GM12878 (cell line): ENCODE measurements around the gene ZNF679. TPM values are rescaled to one million over a fixed set of nuclear protein-coding genes. Genes with fewer than 3 reads are reported as not detected.

ENCODE experiments used
- ATAC-seq: fragments of 200-7000 bp; cut with Tn5 transposase; 3 replicates; pipeline ENCODE4 v1.9.1; 2020; ENCODE audit warnings: mild to moderate bottlenecking, moderate library complexity
- BruUV-seq: library from RNA; stranded (reverse); fragments of 400-500 nt; replicated peaks from 2 replicates; lab custom pipeline; 2021; lab: Mats Ljungman, UMichigan
- CTCF ChIA-PET: fragments of 300-600 bp; sonication (Branson Sonifier 250); formaldehyde crosslinking; extraction: SDS; loops from one replicate; lab custom pipeline; 2021; ENCODE audit warnings: inconsistent platforms; lab: Yijun Ruan, JAX
- POLR2A ChIA-PET: fragments of 350-600 bp; formaldehyde crosslinking; extraction: SDS; loops from one replicate; lab custom pipeline; 2021; ENCODE audit warnings: inconsistent platforms; lab: Charles Lee
- RAD21 ChIA-PET: fragments of 300-600 bp; sonication (Branson Sonifier 250); formaldehyde crosslinking; loops from one replicate; lab custom pipeline; 2023; ENCODE audit warnings: antibody characterized with exemption; ENCODE audit not compliant: unreplicated experiment; lab: Charles Lee
- SMC1A ChIA-PET: fragments of 300-600 bp; sonication (Branson Sonifier 250); formaldehyde crosslinking; loops from one replicate; lab custom pipeline; 2023; ENCODE audit not compliant: unreplicated experiment, uncharacterized antibody; lab: Charles Lee
- DNase-seq: peaks from one replicate; pipeline ENCODE4 v3.0.0-alpha.2; 2011; ENCODE audit warnings: low read depth, low spot score
- FAIRE-seq: peaks from 3 replicates; lab custom pipeline; 2011; peaks lifted over from hg19 to GRCh38; lab: Jason Lieb, UNC
- H2AFZ ChIP-seq: 2 replicates; pipeline ENCODE4 v1.6.0; 2011; ENCODE audit warnings: low read depth, low read length, control low read depth; ENCODE audit not compliant: control insufficient read depth
- H3K27ac ChIP-seq: 2 replicates; pipeline ENCODE4 v1.5.1; 2011; ENCODE audit warnings: control low read depth; ENCODE audit not compliant: control insufficient read depth, insufficient read depth
- H3K27me3 ChIP-seq, 2 experiments: replicated peaks in 1 of 2; 2 replicates each; pipeline versions ENCODE4 v1.6.0 to v1.6.1; 2011; ENCODE audit warnings: low read length in 1 of 2; ENCODE audit not compliant: control insufficient read depth in 2 of 2, insufficient read depth in 2 of 2
- H3K36me3 ChIP-seq, 2 experiments: 2 replicates each; pipeline ENCODE4 v1.5.1; 2011; ENCODE audit warnings: low read length in 1 of 2; ENCODE audit not compliant: control insufficient read depth in 2 of 2, insufficient read depth in 2 of 2
- H3K4me1 ChIP-seq: 2 replicates; pipeline ENCODE4 v1.6.1; 2011; ENCODE audit warnings: mild to moderate bottlenecking, low read length, moderate library complexity, mixed read lengths; ENCODE audit not compliant: control insufficient read depth, insufficient read depth
- H3K4me2 ChIP-seq: 2 replicates; pipeline ENCODE4 v1.6.0; 2011; ENCODE audit warnings: control low read depth; ENCODE audit not compliant: control insufficient read depth, insufficient read depth
- H3K4me3 ChIP-seq: fragments of 200-600 bp; sonication (generic); 2 replicates; pipeline ENCODE4 v1.5.1; 2016
- H3K79me2 ChIP-seq: 2 replicates; pipeline ENCODE4 v1.6.0; 2011; ENCODE audit warnings: low read length; ENCODE audit not compliant: control insufficient read depth, insufficient read depth
- H3K9ac ChIP-seq: 2 replicates; pipeline ENCODE4 v1.8.0; 2011; ENCODE audit warnings: low read length, control low read depth, mixed read lengths; ENCODE audit not compliant: control insufficient read depth, insufficient read depth
- H3K9me3 ChIP-seq: replicated peaks from 3 replicates; pipeline ENCODE4 v1.5.1; 2011; ENCODE audit warnings: mild to moderate bottlenecking, low read length; ENCODE audit not compliant: control insufficient read depth, insufficient read depth
- H4K20me1 ChIP-seq: 2 replicates; pipeline ENCODE4 v1.6.0; 2011; ENCODE audit not compliant: control insufficient read depth, insufficient read depth
- CREB1 ChIP-seq: IDR thresholded peaks from 2 replicates; pipeline ENCODE4 v1.6.1; 2012; ENCODE audit warnings: low read depth, mild to moderate bottlenecking, inconsistent platforms
- NFIC ChIP-seq: IDR thresholded peaks from 2 replicates; pipeline ENCODE4 v1.6.1; 2012; ENCODE audit warnings: low read depth, mild to moderate bottlenecking, inconsistent platforms, low read length, moderate library complexity
- NFXL1 ChIP-seq: fragments of 450-650 bp; IDR thresholded peaks from 2 replicates; pipeline ENCODE4 v1.6.1; 2017; ENCODE audit warnings: antibody characterized with exemption, mild to moderate bottlenecking, borderline replicate concordance
- SMAD1 ChIP-seq: fragments of 450-650 bp; IDR thresholded peaks from 2 replicates; pipeline ENCODE4 v1.6.1; 2018; ENCODE audit warnings: mild to moderate bottlenecking, low read depth; ENCODE audit not compliant: partially characterized antibody
- ZBTB40 ChIP-seq: fragments of 450-650 bp; IDR thresholded peaks from 2 replicates; pipeline ENCODE4 v1.6.1; 2016; ENCODE audit warnings: mild to moderate bottlenecking, moderate library complexity, borderline replicate concordance
- ZNF217 ChIP-seq: fragments of 450-650 bp; IDR thresholded peaks from 2 replicates; pipeline ENCODE4 v1.6.1; 2017; ENCODE audit warnings: antibody characterized with exemption, mild to moderate bottlenecking
- WGBS: methylation state at CpG from one replicate; pipeline ENCODE4 v1.1.6; 2016; ENCODE audit warnings: low lambda C conversion rate; ENCODE audit not compliant: insufficient replicate concordance, insufficient coverage; ENCODE audit errors: missing lambda C conversion rate; 5-methylcytosine and 5-hydroxymethylcytosine counted together
- in situ Hi-C: fragments of 300-500 bp; cut with MboI; formaldehyde crosslinking; loops from 9 replicates; pipeline ENCODE4 v1.14.3; 2018; ENCODE audit warnings: mixed read lengths
- intact Hi-C: fragments of 100-400 bp; cut with micrococcal nuclease; formaldehyde crosslinking; loops from one replicate; pipeline ENCODE4 v1.14.2; 2022; ENCODE audit not compliant: unreplicated experiment
- polyA plus RNA-seq, 11 experiments: library from polyadenylated mRNA; depleted of rRNA in 4 of 11; unstranded in 6 of 11; stranded (reverse) in 5 of 11; fragments of >200 nt; fragmentation: Nextera tagmentation in 4 of 11; fragmentation: Illumina TruSeq in 1 of 11; extraction: Ambion mirVana in 4 of 11; extraction: Trizol in 1 of 11; gene quantifications; 1 replicate in 1 of 11; 2 replicates in 10 of 11; pipeline versions ENCODE4 v1.2.1 to v1.2.3, GENCODE V29; 2011 to 2016; ENCODE audit warnings: inconsistent platforms in 2 of 11, missing spikeins in 2 of 11, low read depth in 1 of 11
- total RNA-seq, 4 experiments: library from RNA; depleted of rRNA in 3 of 4; stranded (reverse); fragments of >200 nt in 3 of 4; fragmentation: Illumina TruSeq in 1 of 4; extraction: Trizol in 1 of 4; gene quantifications; 2 replicates each; pipeline versions ENCODE4 v1.2.1 to v1.2.3, GENCODE V29; 2013 to 2021

Gene ZNF679
- total and polyA plus RNA-seq, 10 of the 15 experiments (the other 5 are each of a cell fraction or from before 2014, with no cell fraction given) = not detected

GRCh38 chr7:64313740-64314491, 85.6 kb downstream of the ZNF679 start, which contains the start of gene ZNF736 (continued):
- TF ChIP-seq ZBTB40 (peak; percentile 83), NFXL1 (no peak), NFIC (no peak), CREB1 (no peak)

GRCh38 chr7:64314566-64314965, 86.3 kb downstream of the ZNF679 start:
- Histone ChIP-seq H3K27me3 (no peaks in the 10 kb centered on the region), H3K4me2 (peak overlapping the region; percentile 61), H3K36me3 (peaks cover 0 to 3% of the 10 kb centered on the region in 2 experiments; a peak in 1 of 4 replicates), H3K27ac (peak overlapping the region; percentile 96), H4K20me1 (no peaks in the 10 kb centered on the region), H3K4me3 (peak overlapping the region; percentile 96), H3K79me2 (peaks cover 35% of the 10 kb centered on the region), H2AFZ (no peak overlapping the region), H3K9ac (peak overlapping the region; percentile 89), H3K4me1 (no peaks in the 10 kb centered on the region), H3K9me3 (peaks cover 4% of the 10 kb centered on the region)
- TF ChIP-seq ZNF217 (0 out of 2 replicates have a peak, but pooled peaks have one; percentile 26), SMAD1 (no peak)
- FAIRE-seq (no peak), ATAC-seq (peak; percentile 18), DNase-seq (no peak)
- RAD21 ChIA-PET = interaction anchor here (1.2 to 1.5 kb wide), 2 partner anchors 22 to 351 kb away, joined by 3 read pairs; partner anchors contain the start of gene ZNF107
- in situ Hi-C loops (loop anchor here (10.0 kb wide), 2 partner anchors 590 to 1060 kb away; partner anchors contain the start of genes ZNF273 and ZNF92), intact Hi-C loops (loop anchor here (5.0 to 10.0 kb wide), 2 partner anchors 588 to 1070 kb away; partner anchors contain the start of gene ZNF273)
- BruUV-seq = no TSS peak
- CTCF ChIA-PET = interaction anchor here (0.8 to 1.5 kb wide), 3 partner anchors 9 to 249 kb away, joined by 3 to 4 read pairs (median 3); partner anchors contain the start of gene ZNF680
- 50% methylated on average over 10 of the region's 10 CpGs for WGBS
- SMC1A ChIA-PET = interaction anchor here (0.5 to 1.4 kb wide), 3 partner anchors 10 to 459 kb away, joined by 3 to 4 read pairs (median 3); no protein-coding TSS in a partner anchor
- POLR2A ChIA-PET = interaction anchor here (0.6 to 1.7 kb wide), 3 partner anchors 479 to 692 kb away, joined by 3 to 4 read pairs (median 3); partner anchors contain the start of genes ERV3-1 and ZNF138
